Measurements from ENCODE around the gene CELF5. TPM values are rescaled to one million over a fixed set of nuclear protein-coding genes. Genes with fewer than 3 reads are reported as not detected.
A peak's percentile ranks its signal among the peaks of the same experiment; 100 is the strongest.

Gene CELF5
- total RNA-seq, 2 donors from 2014 or later: 2.6 to 3.5 TPM

- H3K36me3 ChIP-seq (ENCODE audit: control insufficient read depth, insufficient read depth, low read length): no peaks in the 10 kb centered on the region
- no peak for DNase-seq
- no peak overlapping the region for H3K27ac ChIP-seq (ENCODE audit: low read depth, low read length)
- H3K9ac ChIP-seq (ENCODE audit: extremely low read depth, low read length, poor library complexity, severe bottlenecking): no peak overlapping the region
- H3K27me3 ChIP-seq (ENCODE audit: control insufficient read depth, insufficient read depth, low read length, poor library complexity, severe bottlenecking): peaks cover 6% of the 10 kb centered on the region
- H3K4me1 ChIP-seq (ENCODE audit: control insufficient read depth, insufficient read depth, low read length): no peaks in the 10 kb centered on the region
- Mint-ChIP-seq H3K36me3 (ENCODE audit: low read depth) (no peaks in the 10 kb centered on the region), H3K9me3 (peaks cover 6% of the 10 kb centered on the region), H3K27ac (no peak overlapping the region), H3K4me1 (no peaks in the 10 kb centered on the region), H3K4me3 (peak overlapping the region; percentile 57), H3K27me3 (ENCODE audit: insufficient read depth) (peaks cover 46% of the 10 kb centered on the region)
- TF ChIP-seq CTCF (conservative IDR thresholded peaks at IDR 0.05): no peak
- H3K4me3 ChIP-seq (ENCODE audit: low read length): peak overlapping the region; percentile 76
- WGBS, 2 experiments (ENCODE audit: insufficient coverage in 1 of 2, insufficient read length in 1 of 2): 19 to 34% methylated on average over 9 to 19 of the region's 19 CpGs
- H3K9me3 ChIP-seq (ENCODE audit: control insufficient read depth, low read length): no peaks in the 10 kb centered on the region
These were observed 50.6 kb downstream of the CELF5 start for GRCh38 chr19:3274942-3275582.

GRCh38 chr19:3275583-3276340 is 51.3 kb downstream of the CELF5 start:
- H3K4me3 Mint-ChIP-seq: peak overlapping the region; percentile 57
- H3K4me1 Mint-ChIP-seq: no peaks in the 10 kb centered on the region
- peaks cover 46% of the 10 kb centered on the region for H3K27me3 Mint-ChIP-seq (ENCODE audit: insufficient read depth)
- H3K9me3 Mint-ChIP-seq: peaks cover 6% of the 10 kb centered on the region
- H3K4me1 ChIP-seq (ENCODE audit: control insufficient read depth, insufficient read depth, low read length): no peaks in the 10 kb centered on the region
- peak; percentile 94 for TF ChIP-seq CTCF (conservative IDR thresholded peaks at IDR 0.05)
- H3K27me3 ChIP-seq (ENCODE audit: control insufficient read depth, insufficient read depth, low read length, poor library complexity, severe bottlenecking): peaks cover 4% of the 10 kb centered on the region
- H3K27ac Mint-ChIP-seq: no peak overlapping the region
- H3K9ac ChIP-seq (ENCODE audit: extremely low read depth, low read length, poor library complexity, severe bottlenecking): no peak overlapping the region
- no peak overlapping the region for H3K27ac ChIP-seq (ENCODE audit: low read depth, low read length)
- H3K36me3 ChIP-seq (ENCODE audit: control insufficient read depth, insufficient read depth, low read length): no peaks in the 10 kb centered on the region
- H3K4me3 ChIP-seq (ENCODE audit: low read length): peak overlapping the region; percentile 76
- H3K9me3 ChIP-seq (ENCODE audit: control insufficient read depth, low read length): no peaks in the 10 kb centered on the region
- peak; percentile 100 for DNase-seq
- WGBS, 2 experiments (ENCODE audit: insufficient coverage in 1 of 2, insufficient read length in 1 of 2): 0 to 1% methylated on average over 5 to 43 of the region's 45 CpGs
- H3K36me3 Mint-ChIP-seq (ENCODE audit: low read depth): no peaks in the 10 kb centered on the region

GRCh38 chr19:3276341-3276799 is 51.9 kb downstream of the CELF5 start:
- Histone ChIP-seq H3K4me3 (ENCODE audit: low read length) (no peak overlapping the region), H3K27me3 (ENCODE audit: control insufficient read depth, insufficient read depth, low read length, poor library complexity, severe bottlenecking) (peaks cover 4% of the 10 kb centered on the region), H3K27ac (ENCODE audit: low read depth, low read length) (no peak overlapping the region), H3K36me3 (ENCODE audit: control insufficient read depth, insufficient read depth, low read length) (no peaks in the 10 kb centered on the region), H3K9ac (ENCODE audit: extremely low read depth, low read length, poor library complexity, severe bottlenecking) (no peak overlapping the region), H3K4me1 (ENCODE audit: control insufficient read depth, insufficient read depth, low read length) (no peaks in the 10 kb centered on the region), H3K9me3 (ENCODE audit: control insufficient read depth, low read length) (no peaks in the 10 kb centered on the region)
- TF ChIP-seq CTCF (conservative IDR thresholded peaks at IDR 0.05): no peak
- WGBS, 2 experiments (ENCODE audit: insufficient coverage in 1 of 2, insufficient read length in 1 of 2): 0 to 6% methylated on average over 2 to 11 of the region's 11 CpGs
- Mint-ChIP-seq H3K27ac (no peak overlapping the region), H3K4me3 (peak overlapping the region; percentile 57), H3K36me3 (ENCODE audit: low read depth) (no peaks in the 10 kb centered on the region), H3K4me1 (no peaks in the 10 kb centered on the region), H3K9me3 (peaks cover 6% of the 10 kb centered on the region), H3K27me3 (ENCODE audit: insufficient read depth) (peaks cover 47% of the 10 kb centered on the region)
- DNase-seq: peak; percentile 99

Measured in endodermal cell (in vitro differentiated cells).